K562 (cell line): ENCODE results near the gene PRSS1. TPM values are rescaled to one million over a fixed set of nuclear protein-coding genes. Genes with fewer than 3 reads are reported as not detected.

Experiments used
- BCL6 ChIP-seq: fragments of 250-450 bp; sonication (Bioruptor Pico); IDR thresholded peaks from 2 replicates; pipeline ENCODE4 v1.4.0; 2020
- GTF2A2 ChIP-seq: IDR thresholded peaks from 2 replicates; pipeline ENCODE4 v1.6.1; 2016; ENCODE audit warnings: mild to moderate bottlenecking, missing genetic modification characterization, missing compliant biosample characterization
- HMG20B ChIP-seq: fragments of 250-450 bp; sonication (Bioruptor Pico); IDR thresholded peaks from 2 replicates; pipeline ENCODE4 v1.5.0; 2021; ENCODE audit warnings: mild to moderate bottlenecking
- JUND ChIP-seq, 2 experiments: IDR thresholded peaks; 2 replicates in 1 of 2; 3 replicates in 1 of 2; pipeline ENCODE4 v1.6.1; 2011; ENCODE audit warnings: borderline replicate concordance in 2 of 2, low read depth in 2 of 2, low read length in 2 of 2, improper control_type of control experiment in 1 of 2, missing biosample characterization in 1 of 2, missing genetic modification characterization in 1 of 2, missing genetic modification reagents in 1 of 2
- KLF16 ChIP-seq: IDR thresholded peaks from 2 replicates; pipeline ENCODE4 v1.6.1; 2016; ENCODE audit warnings: antibody characterized with exemption
- LARP7 ChIP-seq: fragments of 450-650 bp; IDR thresholded peaks from 2 replicates; pipeline ENCODE4 v1.6.1; 2016
- MCM5 ChIP-seq: fragments of 450-650 bp; IDR thresholded peaks from 2 replicates; pipeline ENCODE4 v1.6.1; 2016; ENCODE audit warnings: low read depth
- PHF8 ChIP-seq: fragments of 200-600 bp; sonication (generic); IDR thresholded peaks from 2 replicates; pipeline ENCODE4 v1.6.1; 2012; ENCODE audit warnings: mixed run types, mild to moderate bottlenecking, inconsistent platforms, low read length, moderate library complexity, borderline replicate concordance
- RB1 ChIP-seq: fragments of 450-650 bp; IDR thresholded peaks from 2 replicates; pipeline ENCODE4 v1.6.1; 2017; ENCODE audit warnings: low read depth, mild to moderate bottlenecking
- RFX7 ChIP-seq: fragments of 250-450 bp; sonication (Bioruptor Pico); IDR thresholded peaks from 2 replicates; pipeline ENCODE4 v1.5.1; 2021; ENCODE audit warnings: mild to moderate bottlenecking
- SMAD3 ChIP-seq: fragments of 450-650 bp; formaldehyde crosslinking; conservative IDR thresholded peaks from 2 replicates; pipeline ENCODE4 v1.4.0; 2020; ENCODE audit warnings: mild to moderate bottlenecking
- SP1 ChIP-seq: sonication (generic); formaldehyde crosslinking; IDR thresholded peaks from 2 replicates; pipeline ENCODE4 v1.8.1; 2022; ENCODE audit warnings: mild to moderate bottlenecking, missing genetic modification reagents
- YY1 ChIP-seq, 3 experiments: IDR thresholded peaks; 2 replicates each; pipeline ENCODE4 v1.6.1; 2011; ENCODE audit warnings: low read length in 2 of 3, mild to moderate bottlenecking in 2 of 3, moderate library complexity in 2 of 3, borderline replicate concordance in 1 of 3, control low read depth in 1 of 3, low read depth in 1 of 3; ENCODE audit not compliant: insufficient read depth in 3 of 3, insufficient replicate concordance in 2 of 3, control insufficient read depth in 1 of 3, insufficient read length in 1 of 3; ENCODE audit errors: extremely low read depth in 1 of 3
- ZNF76 ChIP-seq: fragments of 250-450 bp; sonication (Bioruptor Pico); IDR thresholded peaks from 2 replicates; pipeline ENCODE4 v1.4.0; 2020; ENCODE audit warnings: mild to moderate bottlenecking, moderate library complexity, borderline replicate concordance
- ZNF79 ChIP-seq: fragments of 250-450 bp; sonication (Bioruptor Pico); IDR thresholded peaks from 2 replicates; pipeline ENCODE4 v1.4.0; 2020; ENCODE audit warnings: low read depth, mild to moderate bottlenecking, moderate library complexity
- polyA plus RNA-seq, 8 experiments: library from polyadenylated mRNA; depleted of rRNA in 4 of 8; stranded (reverse) in 5 of 8; unstranded in 3 of 8; fragments of >200 nt; fragmentation: Nextera tagmentation in 2 of 8; fragmentation: Illumina TruSeq in 1 of 8; extraction: Ambion mirVana in 2 of 8; extraction: Trizol in 1 of 8; gene quantifications; 2 replicates each; pipeline versions ENCODE4 v1.2.1 to v1.2.3, GENCODE V29; 2011 to 2014; ENCODE audit warnings: inconsistent platforms in 1 of 8, missing spikeins in 1 of 8
- total RNA-seq, 7 experiments: library from RNA; depleted of rRNA in 6 of 7; stranded (reverse); fragments of >200 nt in 6 of 7; fragmentation: Illumina TruSeq in 2 of 7; extraction: Trizol in 2 of 7; gene quantifications; 2 replicates each; pipeline versions ENCODE4 v1.2.1 to v1.2.3, GENCODE V29; 2011 to 2021; ENCODE audit warnings: low replicate concordance in 1 of 7
- TF ChIP-seq, protein P1 (sequence below): fragments of 250-450 bp; sonication (Bioruptor Pico); IDR thresholded peaks from 2 replicates; pipeline ENCODE4 v1.4.0; 2020; ENCODE audit warnings: mild to moderate bottlenecking, moderate library complexity
- TF ChIP-seq, protein P2 (sequence below): sonication (generic); formaldehyde crosslinking; IDR thresholded peaks from 2 replicates; pipeline ENCODE4 v1.8.0; 2023; ENCODE audit warnings: mild to moderate bottlenecking, missing genetic modification reagents
- TF ChIP-seq, protein P3 (sequence below): fragments of 450-650 bp; formaldehyde crosslinking; IDR thresholded peaks from 2 replicates; pipeline ENCODE4 v1.4.0; 2020; ENCODE audit warnings: mild to moderate bottlenecking, moderate library complexity

Gene PRSS1
- total and polyA plus RNA-seq, 9 of the 15 experiments (the other 6 are each of a cell fraction or from before 2014, with no cell fraction given): 0.07 to 6.6 (median 0.20) TPM; not detected in 6

DNA sequence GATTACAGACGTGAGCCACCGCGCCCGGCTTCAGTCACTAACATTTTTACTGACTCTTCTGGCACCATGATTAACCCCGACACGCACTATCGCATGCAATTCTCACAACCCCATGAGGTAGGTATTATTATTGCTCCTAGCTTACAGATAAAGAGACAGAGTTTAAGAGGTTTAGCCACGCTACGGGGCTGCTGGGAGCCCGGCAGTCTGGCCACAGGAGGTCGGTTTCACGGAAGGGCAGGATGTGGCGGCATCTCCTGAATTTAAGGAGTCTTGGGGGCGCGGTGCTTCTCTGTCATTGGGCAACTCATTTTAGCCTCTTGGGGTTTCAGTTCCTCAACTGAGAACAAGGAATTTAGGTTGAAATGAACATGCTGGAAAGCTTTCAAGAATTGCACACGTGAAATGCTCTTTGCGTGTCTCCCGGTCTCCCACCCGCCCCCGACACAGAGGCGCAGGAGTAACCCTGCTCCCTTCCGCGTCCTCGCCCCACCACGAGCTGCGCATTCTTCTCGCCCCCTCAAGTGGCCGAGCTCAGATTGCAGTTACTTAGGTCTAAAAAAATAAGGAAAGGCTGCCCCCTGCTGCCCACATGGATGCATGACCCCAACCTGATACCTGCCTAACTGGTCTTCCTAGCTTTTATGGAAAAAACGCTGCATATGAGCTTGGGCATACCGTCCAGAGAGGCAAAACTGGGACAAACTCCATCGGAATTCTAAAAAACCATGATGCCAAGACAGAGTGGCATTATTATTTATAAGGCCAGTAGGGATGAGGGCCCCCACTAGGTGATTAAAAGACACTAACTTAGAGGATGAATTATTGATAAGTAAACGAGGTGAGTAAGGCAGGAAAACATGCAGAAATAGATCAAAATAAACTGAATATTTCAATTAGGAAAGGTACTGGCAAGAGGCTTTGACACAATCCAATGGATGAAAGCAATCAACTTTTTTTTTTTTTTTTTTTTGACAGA, 33.9 kb downstream of the PRSS1 start (continued):
- TF ChIP-seq, protein P1, sequence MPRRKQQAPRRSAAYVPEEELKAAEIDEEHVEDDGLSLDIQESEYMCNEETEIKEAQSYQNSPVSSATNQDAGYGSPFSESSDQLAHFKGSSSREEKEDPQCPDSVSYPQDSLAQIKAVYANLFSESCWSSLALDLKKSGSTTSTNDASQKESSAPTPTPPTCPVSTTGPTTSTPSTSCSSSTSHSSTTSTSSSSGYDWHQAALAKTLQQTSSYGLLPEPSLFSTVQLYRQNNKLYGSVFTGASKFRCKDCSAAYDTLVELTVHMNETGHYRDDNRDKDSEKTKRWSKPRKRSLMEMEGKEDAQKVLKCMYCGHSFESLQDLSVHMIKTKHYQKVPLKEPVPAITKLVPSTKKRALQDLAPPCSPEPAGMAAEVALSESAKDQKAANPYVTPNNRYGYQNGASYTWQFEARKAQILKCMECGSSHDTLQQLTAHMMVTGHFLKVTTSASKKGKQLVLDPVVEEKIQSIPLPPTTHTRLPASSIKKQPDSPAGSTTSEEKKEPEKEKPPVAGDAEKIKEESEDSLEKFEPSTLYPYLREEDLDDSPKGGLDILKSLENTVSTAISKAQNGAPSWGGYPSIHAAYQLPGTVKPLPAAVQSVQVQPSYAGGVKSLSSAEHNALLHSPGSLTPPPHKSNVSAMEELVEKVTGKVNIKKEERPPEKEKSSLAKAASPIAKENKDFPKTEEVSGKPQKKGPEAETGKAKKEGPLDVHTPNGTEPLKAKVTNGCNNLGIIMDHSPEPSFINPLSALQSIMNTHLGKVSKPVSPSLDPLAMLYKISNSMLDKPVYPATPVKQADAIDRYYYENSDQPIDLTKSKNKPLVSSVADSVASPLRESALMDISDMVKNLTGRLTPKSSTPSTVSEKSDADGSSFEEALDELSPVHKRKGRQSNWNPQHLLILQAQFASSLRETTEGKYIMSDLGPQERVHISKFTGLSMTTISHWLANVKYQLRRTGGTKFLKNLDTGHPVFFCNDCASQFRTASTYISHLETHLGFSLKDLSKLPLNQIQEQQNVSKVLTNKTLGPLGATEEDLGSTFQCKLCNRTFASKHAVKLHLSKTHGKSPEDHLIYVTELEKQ (CRISPR knock-in tag): no peak
- TF ChIP-seq SP1 (CRISPR knock-in tag): peak; percentile 76
- no peak for TF ChIP-seq LARP7
- no peak for TF ChIP-seq MCM5
- no peak for TF ChIP-seq RFX7
- peak in 2 of 3 experiments; percentile 46 to 50 for TF ChIP-seq YY1 (IDR thresholded peaks at IDR 0.05; ENCODE audit: borderline replicate concordance in 1 of 3, control insufficient read depth in 1 of 3, extremely low read depth in 1 of 3, insufficient read depth in 3 of 3, insufficient read length in 1 of 3, insufficient replicate concordance in 2 of 3, low read depth in 1 of 3, low read length in 2 of 3)
- TF ChIP-seq, protein P2, sequence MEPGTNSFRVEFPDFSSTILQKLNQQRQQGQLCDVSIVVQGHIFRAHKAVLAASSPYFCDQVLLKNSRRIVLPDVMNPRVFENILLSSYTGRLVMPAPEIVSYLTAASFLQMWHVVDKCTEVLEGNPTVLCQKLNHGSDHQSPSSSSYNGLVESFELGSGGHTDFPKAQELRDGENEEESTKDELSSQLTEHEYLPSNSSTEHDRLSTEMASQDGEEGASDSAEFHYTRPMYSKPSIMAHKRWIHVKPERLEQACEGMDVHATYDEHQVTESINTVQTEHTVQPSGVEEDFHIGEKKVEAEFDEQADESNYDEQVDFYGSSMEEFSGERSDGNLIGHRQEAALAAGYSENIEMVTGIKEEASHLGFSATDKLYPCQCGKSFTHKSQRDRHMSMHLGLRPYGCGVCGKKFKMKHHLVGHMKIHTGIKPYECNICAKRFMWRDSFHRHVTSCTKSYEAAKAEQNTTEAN (CRISPR knock-in tag): peak; percentile 81; the same call in 1 of the 2 replicates
- TF ChIP-seq GTF2A2 (tag): no peak
- TF ChIP-seq JUND (IDR thresholded peaks at IDR 0.05; ENCODE audit: borderline replicate concordance, low read depth, low read length): 0 out of 2 replicates have a peak, but pooled peaks have one; percentile 26
- TF ChIP-seq JUND (tag; IDR thresholded peaks at IDR 0.05; ENCODE audit: borderline replicate concordance, low read depth, low read length): no peak
- TF ChIP-seq SMAD3 (CRISPR knock-in tag): no peak
- no peak for TF ChIP-seq BCL6 (CRISPR knock-in tag)
- peak; percentile 63 for TF ChIP-seq RB1
- TF ChIP-seq ZNF79 (CRISPR knock-in tag): no peak
- peak; percentile 79 for TF ChIP-seq KLF16
- no peak for TF ChIP-seq PHF8
- 0 out of 2 replicates have a peak, but pooled peaks have one; percentile 28 for TF ChIP-seq ZNF76
- TF ChIP-seq, protein P3, sequence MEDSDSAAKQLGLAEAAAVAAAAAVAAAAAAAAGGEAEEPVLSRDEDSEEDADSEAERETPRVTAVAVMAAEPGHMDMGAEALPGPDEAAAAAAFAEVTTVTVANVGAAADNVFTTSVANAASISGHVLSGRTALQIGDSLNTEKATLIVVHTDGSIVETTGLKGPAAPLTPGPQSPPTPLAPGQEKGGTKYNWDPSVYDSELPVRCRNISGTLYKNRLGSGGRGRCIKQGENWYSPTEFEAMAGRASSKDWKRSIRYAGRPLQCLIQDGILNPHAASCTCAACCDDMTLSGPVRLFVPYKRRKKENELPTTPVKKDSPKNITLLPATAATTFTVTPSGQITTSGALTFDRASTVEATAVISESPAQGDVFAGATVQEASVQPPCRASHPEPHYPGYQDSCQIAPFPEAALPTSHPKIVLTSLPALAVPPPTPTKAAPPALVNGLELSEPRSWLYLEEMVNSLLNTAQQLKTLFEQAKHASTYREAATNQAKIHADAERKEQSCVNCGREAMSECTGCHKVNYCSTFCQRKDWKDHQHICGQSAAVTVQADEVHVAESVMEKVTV (CRISPR knock-in tag): peak; percentile 100
- TF ChIP-seq HMG20B (CRISPR knock-in tag): no peak
